ENCODE results near the gene RAD51AP2. TPM values are rescaled to one million over a fixed set of nuclear protein-coding genes. Genes with fewer than 3 reads are reported as not detected.

RAD51AP2 gene
- total RNA-seq, 1 experiment from 2014 or later: 0.02 TPM

- peak; percentile 58 for DNase-seq (ENCODE audit: low spot score)
These were observed 47.2 kb downstream of the RAD51AP2 start for GRCh38 chr2:17470855-17471641.

- no peak for DNase-seq (ENCODE audit: low spot score)
These were observed 57.2 kb downstream of the RAD51AP2 start for GRCh38 chr2:17461087-17461475.

Other genes with a start within 250 kb of the RAD51AP2 start
- gene VSNL1, start 22.3 kb upstream of the RAD51AP2 start, total RNA-seq (2014; rRNA removed; shearing (Covaris generic)): 0.12 and 2.1 TPM in 2 replicates
- 6.1 and 9.2 TPM in 2 replicates for gene SMC6, start 235.4 kb upstream of the RAD51AP2 start, total RNA-seq (2014; rRNA removed; shearing (Covaris generic))
- gene GEN1, start 235.7 kb upstream of the RAD51AP2 start, total RNA-seq (2014; rRNA removed; shearing (Covaris generic)): 4.5 and 8.7 TPM in 2 replicates